Kidney (tissue), 14 donors: ENCODE data around the gene KIAA0825. TPM values are rescaled to one million over a fixed set of nuclear protein-coding genes. Genes with fewer than 3 reads are reported as not detected.

Experiments
- DNase-seq, 5 donors: peaks; one replicate each; pipeline ENCODE4 v3.0.0-alpha.2; 2013 to 2020
- FAIRE-seq: peaks from 2 replicates; lab custom pipeline; 2012; peaks lifted over from hg19 to GRCh38; lab: Jason Lieb, UNC
- H3K27ac ChIP-seq, 2 donors: one replicate each; pipeline ENCODE4 v1.7.0; 2013; ENCODE audit warnings: low read depth in 2 of 2, low read length in 2 of 2, inconsistent platforms in 1 of 2
- H3K27me3 ChIP-seq: one replicate; pipeline ENCODE4 v1.7.1; 2013; ENCODE audit warnings: low read length, inconsistent platforms; ENCODE audit not compliant: control insufficient read depth, insufficient read depth
- H3K36me3 ChIP-seq, 3 donors: one replicate each; pipeline versions ENCODE4 v1.7.0 to v1.7.1; 2013; ENCODE audit warnings: low read length in 3 of 3, control low read depth in 1 of 3, inconsistent platforms in 1 of 3; ENCODE audit not compliant: insufficient read depth in 3 of 3, control insufficient read depth in 2 of 3
- H3K4me1 ChIP-seq, 3 donors: one replicate each; pipeline versions ENCODE4 v1.7.0 to v1.7.1; 2013; ENCODE audit warnings: low read length in 3 of 3, inconsistent platforms in 1 of 3, low read depth in 1 of 3; ENCODE audit not compliant: control insufficient read depth in 2 of 3, insufficient read depth in 2 of 3
- H3K4me3 ChIP-seq, 3 donors: one replicate each; pipeline versions ENCODE4 v1.7.0 to v1.8.1; 2013; ENCODE audit warnings: low read length in 3 of 3, control low read depth in 1 of 3, inconsistent platforms in 1 of 3
- H3K9ac ChIP-seq, 3 donors: one replicate each; pipeline versions ENCODE4 v1.7.0 to v1.7.1; 2013; ENCODE audit warnings: low read length in 3 of 3, control low read depth in 1 of 3, inconsistent platforms in 1 of 3
- H3K9me3 ChIP-seq, 3 donors: one replicate each; pipeline versions ENCODE4 v1.7.0 to v1.7.1; 2013; ENCODE audit warnings: low read length in 3 of 3, control low read depth in 1 of 3, inconsistent platforms in 1 of 3; ENCODE audit not compliant: control insufficient read depth in 2 of 3, insufficient read depth in 1 of 3
- CTCF ChIP-seq: IDR thresholded peaks from 3 replicates; pipeline ENCODE4 v1.5.1; 2012; ENCODE audit warnings: mild to moderate bottlenecking, moderate library complexity, borderline replicate concordance; ENCODE audit not compliant: insufficient read depth; ENCODE audit errors: extremely low read depth
- intact Hi-C: fragments of 100-400 bp; cut with DNase I; formaldehyde crosslinking; loops from one replicate; pipeline ENCODE4 v1.11.1; 2022
- polyA plus RNA-seq: library from polyadenylated mRNA; stranded (reverse); fragments of 350-450 nt; fragmentation: Illumina TruSeq; extraction: RNeasy Lipid Tissue Mini Kit (QIAGEN cat#74804); gene quantifications from one replicate; pipeline ENCODE4 v1.2.3, GENCODE V29; 2014; ENCODE audit warnings: low read depth, low replicate concordance; ENCODE audit not compliant: insufficient read depth
- total RNA-seq: library from RNA; stranded (reverse); fragmentation: NEBNext Ultra II Directional; extraction: Animal tissue kit (Norgen Biotek cat#: 25700); gene quantifications from one replicate; pipeline ENCODE4 v1.2.1, GENCODE V29; 2021
- donor health status: control.
- donor health status: control.
- donor health status: control.
- donor health status: control.
- donor health status: control.
- donor health status: DM: yes; HTN: yes; CAD: no.
- donor health status: Normal renal cell carcinoma (clear cell type).

The KIAA0825 gene
- total and polyA plus RNA-seq, 2 donors from 2014 or later, result 0.80 to 5.4 TPM

- H3K4me1 ChIP-seq, result no peaks in the 10 kb centered on the region
- H3K9me3 ChIP-seq, result peaks cover 0 to 4% (median 0%) of the 10 kb centered on the region in 3 donors
- DNase-seq (no peak), FAIRE-seq (no peak)
- no peak overlapping the region for H3K4me3 ChIP-seq
- no peak for TF ChIP-seq CTCF
- no peaks in the 10 kb centered on the region for H3K36me3 ChIP-seq
- intact Hi-C loops, result no loop called here
- H3K27ac ChIP-seq, result no peak overlapping the region
- no peak overlapping the region for H3K9ac ChIP-seq
- H3K27me3 ChIP-seq, result no peaks in the 10 kb centered on the region
Measured at GRCh38 chr5:94347130-94347529, 271.3 kb downstream of the KIAA0825 start.

- H3K4me3 ChIP-seq, result no peak overlapping the region
- no peak for FAIRE-seq
- H3K27me3 ChIP-seq, result no peaks in the 10 kb centered on the region
- H3K27ac ChIP-seq, result no peak overlapping the region
- no peaks in the 10 kb centered on the region for H3K36me3 ChIP-seq
- H3K9me3 ChIP-seq, result peaks cover 0 to 4% (median 0%) of the 10 kb centered on the region in 3 donors
- TF ChIP-seq CTCF, result no peak
- no peak overlapping the region for H3K9ac ChIP-seq
- no peak for DNase-seq
- intact Hi-C loops, result no loop called here
- no peaks in the 10 kb centered on the region for H3K4me1 ChIP-seq
Measured at GRCh38 chr5:94345257-94345656, 273.1 kb downstream of the KIAA0825 start.

GRCh38 chr5:94337617-94338016, 280.8 kb downstream of the KIAA0825 start:
- FAIRE-seq (no peak), DNase-seq (no peak)
- Histone ChIP-seq H3K36me3 (no peaks in the 10 kb centered on the region), H3K9me3 (no peaks in the 10 kb centered on the region), H3K4me1 (no peaks in the 10 kb centered on the region), H3K4me3 (no peak overlapping the region), H3K9ac (no peak overlapping the region), H3K27me3 (no peaks in the 10 kb centered on the region), H3K27ac (no peak overlapping the region)
- no peak for TF ChIP-seq CTCF
- intact Hi-C loops, result no loop called here

GRCh38 chr5:94335936-94336335, 282.5 kb downstream of the KIAA0825 start:
- no peaks in the 10 kb centered on the region for H3K36me3 ChIP-seq
- no peak for TF ChIP-seq CTCF
- H3K27me3 ChIP-seq, result no peaks in the 10 kb centered on the region
- no peak overlapping the region for H3K9ac ChIP-seq
- FAIRE-seq (no peak), DNase-seq (no peak)
- no peak overlapping the region for H3K27ac ChIP-seq
- intact Hi-C loops, result no loop called here
- H3K4me3 ChIP-seq, result no peak overlapping the region
- H3K9me3 ChIP-seq, result no peaks in the 10 kb centered on the region
- no peaks in the 10 kb centered on the region for H3K4me1 ChIP-seq
